Keratinocyte (primary cell): Measurements from ENCODE around the gene HOXD8. TPM values are rescaled to one million over a fixed set of nuclear protein-coding genes. Genes with fewer than 3 reads are reported as not detected.

Experiments
- DNase-seq: peaks from one replicate; pipeline ENCODE4 v3.0.0-alpha.2; 2011; ENCODE audit warnings: low read depth, missing footprints, low spot score
- FAIRE-seq: peaks from 2 replicates; lab custom pipeline; 2011; peaks lifted over from hg19 to GRCh38; lab: Jason Lieb, UNC
- H2AFZ ChIP-seq: 2 replicates; pipeline ENCODE4 v1.6.0; 2012; ENCODE audit warnings: low read length, control low read depth, inconsistent platforms; ENCODE audit not compliant: control insufficient read depth
- H3K27ac ChIP-seq: 2 replicates; pipeline ENCODE4 v1.5.1; 2011; ENCODE audit warnings: low read length; ENCODE audit not compliant: control insufficient read depth, insufficient read depth
- H3K27me3 ChIP-seq: 3 replicates; pipeline ENCODE4 v1.6.0; 2011; ENCODE audit warnings: low read length; ENCODE audit not compliant: control insufficient read depth, insufficient read depth; ENCODE audit errors: extremely low read depth
- H3K36me3 ChIP-seq, 2 experiments: 2 replicates in 1 of 2; 3 replicates in 1 of 2; pipeline ENCODE4 v1.5.1; 2011; ENCODE audit warnings: low read length in 2 of 2, mild to moderate bottlenecking in 1 of 2; ENCODE audit not compliant: control insufficient read depth in 2 of 2, insufficient read depth in 2 of 2; ENCODE audit errors: extremely low read depth in 1 of 2
- H3K4me1 ChIP-seq: 3 replicates; pipeline ENCODE4 v1.5.1; 2011; ENCODE audit warnings: low read length; ENCODE audit not compliant: control insufficient read depth, insufficient read depth; ENCODE audit errors: extremely low read depth
- H3K4me2 ChIP-seq: 3 replicates; pipeline ENCODE4 v1.6.0; 2011; ENCODE audit warnings: low read depth, low read length; ENCODE audit not compliant: control insufficient read depth, insufficient read depth; ENCODE audit errors: extremely low read depth
- H3K4me3 ChIP-seq, 3 experiments: fragments of 200-600 bp in 1 of 3; sonication (generic) in 1 of 3; 2 replicates in 2 of 3; 3 replicates in 1 of 3; pipeline ENCODE4 v1.5.1; 2011 to 2016; ENCODE audit warnings: low read length in 3 of 3, mild to moderate bottlenecking in 3 of 3, control low read depth in 2 of 3, inconsistent platforms in 1 of 3, low read depth in 1 of 3, mixed read lengths in 1 of 3, mixed run types in 1 of 3, moderate library complexity in 1 of 3; ENCODE audit not compliant: control insufficient read depth in 2 of 3, insufficient read depth in 2 of 3; ENCODE audit errors: extremely low read depth in 1 of 3
- H3K79me2 ChIP-seq: 2 replicates; pipeline ENCODE4 v1.6.0; 2012; ENCODE audit warnings: low read length; ENCODE audit not compliant: control insufficient read depth, insufficient read depth
- H3K9ac ChIP-seq: 3 replicates; pipeline ENCODE4 v1.6.0; 2011; ENCODE audit warnings: low read length; ENCODE audit not compliant: control insufficient read depth, insufficient read depth; ENCODE audit errors: extremely low read depth
- H3K9me1 ChIP-seq: 3 replicates; pipeline ENCODE4 v1.6.0; 2011; ENCODE audit warnings: low read length; ENCODE audit not compliant: control insufficient read depth, insufficient read depth; ENCODE audit errors: extremely low read depth
- H3K9me3 ChIP-seq: 2 replicates; pipeline ENCODE4 v1.5.1; 2012; ENCODE audit warnings: low read depth, low read length; ENCODE audit not compliant: control insufficient read depth
- H4K20me1 ChIP-seq: 3 replicates; pipeline ENCODE4 v1.6.0; 2011; ENCODE audit warnings: low read length; ENCODE audit not compliant: control insufficient read depth, insufficient read depth; ENCODE audit errors: extremely low read depth
- EZH2 ChIP-seq: IDR thresholded peaks from one replicate; pipeline ENCODE4 v1.6.1; 2012; ENCODE audit warnings: inconsistent platforms, mild to moderate bottlenecking, low read length, moderate library complexity
- dilution Hi-C: fragments of 300-500 bp; cut with MboI; formaldehyde crosslinking; loops from one replicate; pipeline ENCODE4 v1.7.0; 2020; ENCODE audit warnings: low sequenced_read_pairs; ENCODE audit not compliant: extremely low pct_ligation_motif_present
- polyA plus RNA-seq, 5 experiments: library from polyadenylated mRNA; depleted of rRNA in 3 of 5; stranded (reverse) in 3 of 5; stranded (forward) in 1 of 5; unstranded in 1 of 5; fragments of >200 nt; gene quantifications; 1 replicate in 1 of 5; 2 replicates in 3 of 5; 3 replicates in 1 of 5; pipeline versions ENCODE4 v1.2.1 to v1.2.3, GENCODE V29; 2011 to 2012; ENCODE audit warnings: missing spikeins in 2 of 5, low read depth in 1 of 5, low replicate concordance in 1 of 5
- TF ChIP-seq, protein P1 (sequence below), 3 experiments: IDR thresholded peaks in 1 of 3; conservative IDR thresholded peaks in 1 of 3; optimal IDR thresholded peaks in 1 of 3; 2 replicates in 2 of 3; 3 replicates in 1 of 3; pipeline versions ENCODE3 to v1.5.1; 2011; ENCODE audit warnings: low read length in 3 of 3, mild to moderate bottlenecking in 3 of 3, moderate library complexity in 2 of 3, control low read depth in 1 of 3, inconsistent platforms in 1 of 3; ENCODE audit not compliant: insufficient read depth in 2 of 3; ENCODE audit errors: extremely low read depth in 1 of 3

Gene HOXD8
- polyA plus RNA-seq, 1 donor (not counting 4 experiments of a cell fraction or from before 2014, with no cell fraction given), result not detected

DNA sequence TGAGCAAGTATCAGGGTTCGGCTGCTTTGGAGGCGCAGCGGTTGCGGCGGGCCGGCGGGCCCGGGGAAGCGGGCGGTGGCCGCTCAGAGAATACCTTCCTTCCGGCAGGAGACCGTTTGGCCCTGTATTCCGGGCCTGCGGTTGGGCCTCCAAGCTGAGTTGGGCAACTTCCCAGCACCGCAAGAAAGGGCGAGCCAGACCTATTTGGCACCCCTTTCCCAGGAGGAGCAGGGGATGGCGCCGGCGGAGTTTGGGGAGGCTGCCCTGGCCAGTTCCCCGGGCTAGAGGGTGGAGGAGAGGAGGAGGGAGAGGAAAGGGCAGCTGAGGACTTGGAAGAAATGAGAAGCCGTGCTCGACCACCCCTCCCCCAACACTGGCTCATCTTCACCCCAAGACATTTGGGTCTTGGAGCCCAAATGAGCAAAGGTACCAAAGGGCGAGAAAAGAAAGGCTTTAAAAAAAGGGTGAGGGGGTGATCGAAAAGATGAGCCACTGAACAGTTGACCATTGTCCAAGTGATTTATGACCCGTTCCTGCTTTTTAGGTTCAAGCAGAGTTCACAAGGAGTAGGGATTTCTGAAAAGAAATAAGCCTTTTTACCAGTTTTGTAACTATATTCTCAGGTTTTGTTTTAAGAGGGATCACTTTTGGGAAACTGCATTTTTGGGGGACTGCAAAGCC is 36.0 kb downstream of the HOXD8 start:
- FAIRE-seq, result no peak
- dilution Hi-C loops, result loop anchor here (25.0 kb wide), 1 partner anchor 472 kb away; no protein-coding TSS in a partner anchor

DNA sequence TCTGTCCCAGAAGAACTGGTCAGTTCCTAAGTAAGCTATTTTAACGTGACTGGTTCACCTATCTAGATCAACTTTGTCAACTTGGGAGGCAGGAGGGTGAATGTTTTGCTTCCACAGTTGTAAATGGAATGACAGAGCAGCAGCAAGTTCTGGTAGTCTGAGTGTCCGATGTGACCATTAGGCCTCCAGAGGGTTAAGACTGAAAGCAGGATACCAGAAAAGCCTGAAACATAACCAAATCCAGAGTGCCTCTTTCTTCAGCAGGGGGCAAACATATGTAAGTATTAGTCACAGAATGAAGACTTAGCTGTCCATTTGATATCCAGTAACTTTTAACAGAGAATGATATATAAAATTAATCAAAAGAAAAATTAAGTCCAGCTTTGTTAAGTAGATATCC is 36.8 kb downstream of the HOXD8 start:
- no peak for FAIRE-seq
- Histone ChIP-seq H2AFZ (no peak overlapping the region), H3K4me1 (no peaks in the 10 kb centered on the region), H4K20me1 (no peaks in the 10 kb centered on the region), H3K9me1 (no peaks in the 10 kb centered on the region), H3K79me2 (no peaks in the 10 kb centered on the region), H3K27me3 (peaks cover 74% of the 10 kb centered on the region), H3K27ac (no peak overlapping the region), H3K36me3 (no peaks in the 10 kb centered on the region), H3K4me2 (no peak overlapping the region), H3K4me3 (no peak overlapping the region), H3K9ac (no peak overlapping the region), H3K9me3 (peaks cover 2% of the 10 kb centered on the region)
- no peak for TF ChIP-seq EZH2
- TF ChIP-seq, protein P1, sequence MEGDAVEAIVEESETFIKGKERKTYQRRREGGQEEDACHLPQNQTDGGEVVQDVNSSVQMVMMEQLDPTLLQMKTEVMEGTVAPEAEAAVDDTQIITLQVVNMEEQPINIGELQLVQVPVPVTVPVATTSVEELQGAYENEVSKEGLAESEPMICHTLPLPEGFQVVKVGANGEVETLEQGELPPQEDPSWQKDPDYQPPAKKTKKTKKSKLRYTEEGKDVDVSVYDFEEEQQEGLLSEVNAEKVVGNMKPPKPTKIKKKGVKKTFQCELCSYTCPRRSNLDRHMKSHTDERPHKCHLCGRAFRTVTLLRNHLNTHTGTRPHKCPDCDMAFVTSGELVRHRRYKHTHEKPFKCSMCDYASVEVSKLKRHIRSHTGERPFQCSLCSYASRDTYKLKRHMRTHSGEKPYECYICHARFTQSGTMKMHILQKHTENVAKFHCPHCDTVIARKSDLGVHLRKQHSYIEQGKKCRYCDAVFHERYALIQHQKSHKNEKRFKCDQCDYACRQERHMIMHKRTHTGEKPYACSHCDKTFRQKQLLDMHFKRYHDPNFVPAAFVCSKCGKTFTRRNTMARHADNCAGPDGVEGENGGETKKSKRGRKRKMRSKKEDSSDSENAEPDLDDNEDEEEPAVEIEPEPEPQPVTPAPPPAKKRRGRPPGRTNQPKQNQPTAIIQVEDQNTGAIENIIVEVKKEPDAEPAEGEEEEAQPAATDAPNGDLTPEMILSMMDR (optimal IDR thresholded peaks at IDR 0.05 in 1 of 3, IDR thresholded peaks at IDR 0.05 in 1 of 3, conservative IDR thresholded peaks at IDR 0.05 in 1 of 3; ENCODE audit: extremely low read depth in 1 of 3, insufficient read depth in 2 of 3, low read length in 3 of 3), result no peak
- DNase-seq, result no peak
- dilution Hi-C loops, result loop anchor here (25.0 kb wide), 1 partner anchor 471 kb away; no protein-coding TSS in a partner anchor

More for the DNA sequence above, 36.0 kb downstream of the HOXD8 start:
- Histone ChIP-seq H3K9me3 (peaks cover 2% of the 10 kb centered on the region), H3K9me1 (no peaks in the 10 kb centered on the region), H3K4me1 (no peaks in the 10 kb centered on the region), H3K27me3 (peaks cover 74% of the 10 kb centered on the region), H4K20me1 (no peaks in the 10 kb centered on the region), H3K9ac (no peak overlapping the region), H3K36me3 (no peaks in the 10 kb centered on the region), H3K27ac (no peak overlapping the region), H3K4me2 (no peak overlapping the region), H3K79me2 (no peaks in the 10 kb centered on the region), H2AFZ (no peak overlapping the region), H3K4me3 (no peak overlapping the region)
- TF ChIP-seq, protein P1 (optimal IDR thresholded peaks at IDR 0.05 in 1 of 3, IDR thresholded peaks at IDR 0.05 in 1 of 3, conservative IDR thresholded peaks at IDR 0.05 in 1 of 3; ENCODE audit: extremely low read depth in 1 of 3, insufficient read depth in 2 of 3, low read length in 3 of 3), result no peak
- no peak for TF ChIP-seq EZH2
- DNase-seq, result no peak
